Mammary epithelial cell (primary cell): Measurements from ENCODE around the gene ATP6V0E1.

Experiments
- CTCF ChIP-seq, 2 donors: IDR thresholded peaks in 1 of 2; conservative IDR thresholded peaks in 1 of 2; 2 replicates each; pipeline ENCODE4 v1.5.1; 2011 to 2012; ENCODE audit warnings: inconsistent platforms in 2 of 2, low read length in 2 of 2, mild to moderate bottlenecking in 2 of 2, control low read depth in 1 of 2, low read depth in 1 of 2; ENCODE audit not compliant: insufficient read depth in 1 of 2; ENCODE audit errors: extremely low read depth in 1 of 2
- EZH2 ChIP-seq: IDR thresholded peaks from 2 replicates; pipeline ENCODE4 v1.6.1; 2012; ENCODE audit warnings: low read length, inconsistent platforms, borderline replicate concordance

- no peak for TF ChIP-seq CTCF (conservative IDR thresholded peaks at IDR 0.05 in 1 of 2, IDR thresholded peaks at IDR 0.05 in 1 of 2; ENCODE audit: extremely low read depth in 1 of 2, insufficient read depth in 1 of 2, low read depth in 1 of 2, low read length in 2 of 2)
- TF ChIP-seq EZH2: no peak
These were observed 48.5 kb upstream of the ATP6V0E1 start for GRCh38 chr5:172935096-172935495.
